OCI-LY7 (cell line): Measurements from ENCODE around the gene PPP2R1B.

ENCODE experiments used
- EZH2phosphoT487 ChIP-seq: fragments of 200-600 bp; sonication (generic); IDR thresholded peaks from 2 replicates; pipeline ENCODE4 v1.6.1; 2018; ENCODE audit warnings: low read depth, borderline replicate concordance, mild to moderate bottlenecking, mixed run types, antibody characterized with exemption, low read length, moderate library complexity, mixed read lengths
- TF ChIP-seq, protein P1 (sequence below): fragments of 200-600 bp; sonication (generic); conservative IDR thresholded peaks from 2 replicates; pipeline ENCODE4 v1.5.1; 2014; ENCODE audit warnings: mild to moderate bottlenecking, antibody characterized with exemption, low read length, moderate library complexity, mixed read lengths

DNA sequence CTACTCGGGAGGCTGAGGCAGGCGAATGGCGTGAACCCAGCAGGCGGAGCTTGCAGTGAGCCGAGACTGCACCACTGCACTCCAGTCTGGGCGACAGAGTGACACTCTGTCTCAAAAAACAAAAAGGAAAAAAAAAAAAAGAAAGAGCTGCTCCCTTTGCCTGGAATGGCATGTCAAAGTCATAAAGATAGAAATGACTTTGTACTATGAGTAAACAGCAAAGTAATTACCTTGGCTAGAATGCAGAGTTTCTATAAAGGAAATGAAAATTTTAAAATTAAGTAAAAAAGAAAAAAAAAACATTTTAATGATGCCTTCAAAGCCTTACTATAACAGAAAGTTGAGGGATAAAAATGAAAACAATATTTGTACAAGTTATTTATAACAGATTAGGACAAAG is 10.1 kb downstream of the PPP2R1B start:
- TF ChIP-seq, protein P1, sequence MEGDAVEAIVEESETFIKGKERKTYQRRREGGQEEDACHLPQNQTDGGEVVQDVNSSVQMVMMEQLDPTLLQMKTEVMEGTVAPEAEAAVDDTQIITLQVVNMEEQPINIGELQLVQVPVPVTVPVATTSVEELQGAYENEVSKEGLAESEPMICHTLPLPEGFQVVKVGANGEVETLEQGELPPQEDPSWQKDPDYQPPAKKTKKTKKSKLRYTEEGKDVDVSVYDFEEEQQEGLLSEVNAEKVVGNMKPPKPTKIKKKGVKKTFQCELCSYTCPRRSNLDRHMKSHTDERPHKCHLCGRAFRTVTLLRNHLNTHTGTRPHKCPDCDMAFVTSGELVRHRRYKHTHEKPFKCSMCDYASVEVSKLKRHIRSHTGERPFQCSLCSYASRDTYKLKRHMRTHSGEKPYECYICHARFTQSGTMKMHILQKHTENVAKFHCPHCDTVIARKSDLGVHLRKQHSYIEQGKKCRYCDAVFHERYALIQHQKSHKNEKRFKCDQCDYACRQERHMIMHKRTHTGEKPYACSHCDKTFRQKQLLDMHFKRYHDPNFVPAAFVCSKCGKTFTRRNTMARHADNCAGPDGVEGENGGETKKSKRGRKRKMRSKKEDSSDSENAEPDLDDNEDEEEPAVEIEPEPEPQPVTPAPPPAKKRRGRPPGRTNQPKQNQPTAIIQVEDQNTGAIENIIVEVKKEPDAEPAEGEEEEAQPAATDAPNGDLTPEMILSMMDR, result no peak
- no peak for TF ChIP-seq EZH2phosphoT487
